ENCODE measurements around the gene GLP2R. TPM values are rescaled to one million over a fixed set of nuclear protein-coding genes. Genes with fewer than 3 reads are reported as not detected.

Gene GLP2R
- total RNA-seq: not detected in 2 replicates

DNA sequence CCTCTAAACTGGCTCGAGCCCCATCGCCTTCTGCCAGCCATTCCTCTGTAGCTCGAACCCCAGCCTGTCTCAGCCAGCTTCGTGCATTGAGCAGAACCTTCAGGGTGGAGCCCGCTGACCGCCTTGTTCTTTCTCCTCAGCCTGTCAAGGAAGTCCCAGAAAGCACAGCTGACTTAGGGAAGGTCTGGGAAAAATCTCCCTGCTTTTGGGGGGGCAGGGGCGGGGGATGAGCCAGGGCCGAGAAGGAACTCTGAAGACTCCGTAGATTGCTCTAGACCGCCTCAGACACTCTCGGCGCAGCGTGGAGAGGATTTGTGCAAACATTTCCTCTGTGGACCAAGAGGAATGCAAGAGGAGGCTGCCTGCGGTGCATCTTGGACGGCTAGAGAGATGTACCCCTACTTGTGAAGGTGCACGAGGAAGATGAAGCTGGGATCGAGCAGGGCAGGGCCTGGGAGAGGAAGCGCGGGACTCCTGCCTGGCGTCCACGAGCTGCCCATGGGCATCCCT, at the start of gene GLP2R:
Gene GLP2R, plus strand, starts transcription at position 284 of the 510 bp plus-strand sequence. Its CDS starts 140 bp downstream, at position 424.

DNA sequence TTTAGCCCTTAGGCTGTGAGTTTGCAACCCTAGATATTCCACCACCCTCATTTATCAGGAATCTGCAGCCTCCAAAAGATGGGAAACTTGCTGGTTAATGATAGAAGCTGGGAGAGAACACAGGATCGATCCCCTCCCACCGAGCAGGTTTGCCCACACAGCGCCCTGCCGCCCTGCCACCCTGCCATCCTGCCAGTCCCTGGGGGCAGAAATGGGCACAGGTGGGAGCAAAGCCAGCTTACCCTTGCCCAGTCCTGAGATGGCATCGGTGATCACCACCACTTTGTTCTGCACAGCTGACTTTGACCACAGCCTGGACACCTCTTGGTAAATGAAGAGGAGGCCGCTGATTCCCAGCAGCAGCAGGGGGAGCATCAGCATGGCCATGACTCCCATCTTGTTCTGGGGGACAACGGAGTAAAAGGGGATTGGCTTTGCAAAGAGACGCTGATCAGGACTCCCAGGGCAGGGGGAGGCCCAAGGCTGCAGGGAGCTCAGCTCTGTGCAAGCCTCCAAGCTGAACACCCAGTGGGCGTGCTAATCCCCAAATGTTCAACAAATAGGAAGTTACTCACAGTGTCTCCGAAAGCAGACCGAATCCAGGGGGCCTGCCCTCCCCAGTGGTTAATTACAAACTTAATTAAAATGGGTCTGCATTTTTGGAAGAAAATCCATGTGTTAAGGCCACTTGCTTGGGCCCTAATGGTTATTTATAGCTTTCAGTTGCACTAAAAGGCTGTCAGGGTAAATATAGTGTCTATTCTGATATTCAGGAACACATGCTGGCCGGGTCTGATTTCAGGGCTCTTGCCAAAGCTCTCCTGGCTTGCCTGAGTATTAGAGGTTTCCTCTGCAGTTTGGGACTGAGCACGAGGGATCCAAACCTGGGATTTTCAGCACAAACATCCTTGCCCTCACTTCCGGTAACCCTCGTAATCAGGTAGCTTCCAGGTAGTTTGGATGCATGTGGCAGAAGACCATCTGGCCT, 34.5 kb upstream of the GLP2R start, which contains the start of gene DHRS7C:
Gene DHRS7C, minus strand, starts transcription at position 704 of the 988 bp plus-strand sequence. Its CDS starts 308 bp downstream, at position 396.

GRCh38 chr17:9821921-9822320, 3.8 kb upstream of the GLP2R start, which contains the start of gene GSG1L2:
TSS of gene GSG1L2 (minus strand) at chr17:9822079. CDS start at chr17:9822071, 8 bp downstream.

GRCh38 chr17:9905078-9905415, 79.3 kb downstream of the GLP2R start, which contains the start of gene RCVRN:
TSS of gene RCVRN (minus strand) at chr17:9905271. CDS start at chr17:9905180, 91 bp downstream.

Other genes starting within 250 kb of the GLP2R start
- gene CFAP52, start 249.3 kb upstream of the GLP2R start, total RNA-seq: not detected in 2 replicates
- under 0.01 TPM in 1 of 2 replicates, not detected in the other for gene USP43, start 180.4 kb upstream of the GLP2R start, total RNA-seq
- not detected in 2 replicates for gene DHRS7C, start 34.3 kb upstream of the GLP2R start, total RNA-seq
- not detected in 2 replicates for gene GSG1L2, start 3.8 kb upstream of the GLP2R start, total RNA-seq
- gene RCVRN, start 79.3 kb downstream of the GLP2R start, total RNA-seq: not detected in 2 replicates

Measured in epithelial cell of umbilical artery (primary cell).